Stomach (tissue), 9 donors: Measurements from ENCODE around the gene SERTAD2. TPM values are rescaled to one million over a fixed set of nuclear protein-coding genes. Genes with fewer than 3 reads are reported as not detected.

Experiments used
- DNase-seq, 2 donors: peaks; one replicate each; pipeline versions ENCODE4 v3.0.0 to v3.0.0-alpha.2; 2013 to 2019
- H3K27ac ChIP-seq, 5 donors: fragments of 200-600 bp in 4 of 5; sonication (generic) in 4 of 5; one replicate each; pipeline ENCODE4 v1.5.1; 2013 to 2019; ENCODE audit warnings: mild to moderate bottlenecking in 1 of 5, moderate library complexity in 1 of 5
- H3K27me3 ChIP-seq, 3 donors: fragments of 200-600 bp; sonication (generic); one replicate each; pipeline ENCODE4 v1.5.1; 2017 to 2019; ENCODE audit warnings: mixed run types in 1 of 3
- H3K36me3 ChIP-seq, 4 donors: fragments of 200-600 bp; sonication (generic); 1 replicate in 3 of 4; 2 replicates in 1 of 4; pipeline ENCODE4 v1.5.1; 2016 to 2019
- H3K4me1 ChIP-seq, 4 donors: fragments of 200-600 bp; sonication (generic); one replicate each; pipeline ENCODE4 v1.5.1; 2016 to 2019
- H3K4me3 ChIP-seq, 4 donors: fragments of 200-600 bp; sonication (generic) in 3 of 4; one replicate each; pipeline ENCODE4 v1.5.1; 2016 to 2019; ENCODE audit warnings: mild to moderate bottlenecking in 1 of 4
- H3K9me3 ChIP-seq, 4 donors: fragments of 200-600 bp; sonication (generic); one replicate each; pipeline ENCODE4 v1.5.1; 2016 to 2019
- CTCF ChIP-seq, 7 experiments: fragments of 450-650 bp in 4 of 7; fragments of 200-600 bp in 3 of 7; sonication (generic) in 3 of 7; IDR thresholded peaks; one replicate each; pipeline ENCODE4 v1.5.1; 2016 to 2019; ENCODE audit warnings: antibody characterized with exemption in 7 of 7, control low read depth in 2 of 7, mild to moderate bottlenecking in 1 of 7
- EP300 ChIP-seq: sonication (generic); formaldehyde crosslinking; IDR thresholded peaks from one replicate; pipeline ENCODE4 v1.6.1; 2017; ENCODE audit warnings: antibody characterized with exemption
- POLR2A ChIP-seq, 4 donors: fragments of 450-650 bp; IDR thresholded peaks; one replicate each; pipeline ENCODE4 v1.6.1; 2016; ENCODE audit warnings: antibody characterized with exemption in 4 of 4, control low read depth in 2 of 4, mild to moderate bottlenecking in 1 of 4, moderate library complexity in 1 of 4
- POLR2AphosphoS5 ChIP-seq, 3 donors: sonication (generic); formaldehyde crosslinking; IDR thresholded peaks; one replicate each; pipeline ENCODE4 v1.6.1; 2016; ENCODE audit warnings: antibody characterized with exemption in 3 of 3
- WGBS, 5 donors: extraction: QIAGEN DNeasy Blood & Tissue Kit in 3 of 5; methylation state at CpG; one replicate each; pipeline versions ENCODE4 v1.1.5 to v1.1.7; 2013 to 2018; 5-methylcytosine and 5-hydroxymethylcytosine counted together
- intact Hi-C: fragments of 100-400 bp; cut with DNase I; formaldehyde crosslinking; loops from one replicate; pipeline ENCODE4 v1.15.1; 2023; ENCODE audit warnings: low total_unique reads
- polyA plus RNA-seq, 3 donors: library from polyadenylated mRNA; stranded (reverse); fragments of 200-250 nt; gene quantifications; one replicate each; pipeline ENCODE4 v1.2.3, GENCODE V29; 2013
- total RNA-seq, 5 donors: library from RNA; depleted of rRNA; stranded (reverse); fragments of >200 nt; gene quantifications; one replicate each; pipeline versions ENCODE4 v1.1.0 to v1.2.3, GENCODE V29; 2014 to 2016
- donor health status: healthy with polysubstance abuse.
- donor health status: Bipolar disorder and iron deficiency.
- donor health status: healthy.

Gene SERTAD2
- total and polyA plus RNA-seq, 8 donors = 2.0 to 11.9 (median 6.4) TPM

- Histone ChIP-seq H3K9me3 (no peaks in the 10 kb centered on the region), H3K4me1 (peaks cover 0 to 3% (median 0%) of the 10 kb centered on the region in 4 donors), H3K27me3 (no peaks in the 10 kb centered on the region), H3K27ac (no peak overlapping the region), H3K36me3 (no peaks in the 10 kb centered on the region), H3K4me3 (no peak overlapping the region)
- intact Hi-C loops = no loop called here
- 66 to 80% (median 74%) methylated on average over 4 of the region's 4 CpGs for WGBS, 5 donors
- TF ChIP-seq POLR2AphosphoS5 (IDR thresholded peaks at IDR 0.05) (no peak), EP300 (no peak), CTCF (IDR thresholded peaks at IDR 0.05) (no peak), POLR2A (IDR thresholded peaks at IDR 0.05) (no peak)
- DNase-seq = no peak
Observed at GRCh38 chr2:64698668-64699444, 45.1 kb upstream of the SERTAD2 start.

DNA sequence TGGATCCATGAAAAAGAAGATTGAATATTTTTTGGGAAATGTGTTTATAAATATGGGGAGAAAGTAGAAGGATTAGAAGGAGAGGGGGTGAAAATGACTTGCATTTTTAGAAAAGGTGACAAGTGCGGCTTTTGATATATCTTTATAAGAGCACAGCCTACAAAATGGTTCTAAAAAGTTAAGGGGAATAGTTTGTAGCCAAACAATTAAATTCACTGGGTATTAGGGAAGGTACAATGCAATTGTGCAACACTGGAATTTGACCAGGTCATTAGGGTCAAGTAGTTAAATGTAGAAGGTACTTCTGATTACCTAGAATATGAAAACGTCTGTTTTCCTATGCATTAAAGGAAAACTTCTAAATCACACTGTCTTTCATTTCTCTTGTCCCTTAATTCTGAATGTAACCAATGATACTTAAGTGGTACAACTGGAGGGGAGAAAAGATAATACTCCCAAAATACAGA, 44.5 kb upstream of the SERTAD2 start:
- H3K36me3 ChIP-seq = no peaks in the 10 kb centered on the region
- no peaks in the 10 kb centered on the region for H3K9me3 ChIP-seq
- H3K4me1 ChIP-seq = peaks cover 0 to 3% (median 0%) of the 10 kb centered on the region in 4 donors
- WGBS, 5 donors = 69 to 81% (median 79%) methylated on average over 2 of the region's 2 CpGs
- no peaks in the 10 kb centered on the region for H3K27me3 ChIP-seq
- intact Hi-C loops = no loop called here
- TF ChIP-seq EP300 (no peak), CTCF (IDR thresholded peaks at IDR 0.05) (no peak), POLR2AphosphoS5 (IDR thresholded peaks at IDR 0.05) (no peak), POLR2A (IDR thresholded peaks at IDR 0.05) (no peak)
- no peak for DNase-seq
- H3K4me3 ChIP-seq = no peak overlapping the region
- no peak overlapping the region for H3K27ac ChIP-seq

GRCh38 chr2:64697297-64698176, 43.8 kb upstream of the SERTAD2 start:
- no peaks in the 10 kb centered on the region for H3K36me3 ChIP-seq
- no peak overlapping the region for H3K4me3 ChIP-seq
- no peak overlapping the region for H3K27ac ChIP-seq
- peaks cover 0 to 3% (median 0%) of the 10 kb centered on the region in 4 donors for H3K4me1 ChIP-seq
- no peak for TF ChIP-seq POLR2A (IDR thresholded peaks at IDR 0.05)
- TF ChIP-seq CTCF (IDR thresholded peaks at IDR 0.05) = no peak
- TF ChIP-seq EP300 = no peak
- TF ChIP-seq POLR2AphosphoS5 (IDR thresholded peaks at IDR 0.05) = no peak
- WGBS, 5 donors = 85 to 95% (median 91%) methylated on average over 6 of the region's 6 CpGs
- DNase-seq = no peak
- intact Hi-C loops = no loop called here
- no peaks in the 10 kb centered on the region for H3K9me3 ChIP-seq
- no peaks in the 10 kb centered on the region for H3K27me3 ChIP-seq

GRCh38 chr2:64696636-64697035, 42.9 kb upstream of the SERTAD2 start:
- H3K27ac ChIP-seq = no peak overlapping the region
- no peaks in the 10 kb centered on the region for H3K27me3 ChIP-seq
- WGBS, 5 donors = 94 to 100% (median 95%) methylated on average over 1 of the region's 1 CpG
- H3K4me3 ChIP-seq = no peak overlapping the region
- H3K4me1 ChIP-seq = peaks cover 0 to 3% (median 0%) of the 10 kb centered on the region in 4 donors
- no peak for DNase-seq
- intact Hi-C loops = no loop called here
- no peaks in the 10 kb centered on the region for H3K9me3 ChIP-seq
- TF ChIP-seq POLR2A (IDR thresholded peaks at IDR 0.05) (no peak), POLR2AphosphoS5 (IDR thresholded peaks at IDR 0.05) (no peak), EP300 (no peak), CTCF (IDR thresholded peaks at IDR 0.05) (no peak)
- H3K36me3 ChIP-seq = no peaks in the 10 kb centered on the region
